Measurements from ENCODE around the gene SECTM1.

SECTM1 gene

DNA sequence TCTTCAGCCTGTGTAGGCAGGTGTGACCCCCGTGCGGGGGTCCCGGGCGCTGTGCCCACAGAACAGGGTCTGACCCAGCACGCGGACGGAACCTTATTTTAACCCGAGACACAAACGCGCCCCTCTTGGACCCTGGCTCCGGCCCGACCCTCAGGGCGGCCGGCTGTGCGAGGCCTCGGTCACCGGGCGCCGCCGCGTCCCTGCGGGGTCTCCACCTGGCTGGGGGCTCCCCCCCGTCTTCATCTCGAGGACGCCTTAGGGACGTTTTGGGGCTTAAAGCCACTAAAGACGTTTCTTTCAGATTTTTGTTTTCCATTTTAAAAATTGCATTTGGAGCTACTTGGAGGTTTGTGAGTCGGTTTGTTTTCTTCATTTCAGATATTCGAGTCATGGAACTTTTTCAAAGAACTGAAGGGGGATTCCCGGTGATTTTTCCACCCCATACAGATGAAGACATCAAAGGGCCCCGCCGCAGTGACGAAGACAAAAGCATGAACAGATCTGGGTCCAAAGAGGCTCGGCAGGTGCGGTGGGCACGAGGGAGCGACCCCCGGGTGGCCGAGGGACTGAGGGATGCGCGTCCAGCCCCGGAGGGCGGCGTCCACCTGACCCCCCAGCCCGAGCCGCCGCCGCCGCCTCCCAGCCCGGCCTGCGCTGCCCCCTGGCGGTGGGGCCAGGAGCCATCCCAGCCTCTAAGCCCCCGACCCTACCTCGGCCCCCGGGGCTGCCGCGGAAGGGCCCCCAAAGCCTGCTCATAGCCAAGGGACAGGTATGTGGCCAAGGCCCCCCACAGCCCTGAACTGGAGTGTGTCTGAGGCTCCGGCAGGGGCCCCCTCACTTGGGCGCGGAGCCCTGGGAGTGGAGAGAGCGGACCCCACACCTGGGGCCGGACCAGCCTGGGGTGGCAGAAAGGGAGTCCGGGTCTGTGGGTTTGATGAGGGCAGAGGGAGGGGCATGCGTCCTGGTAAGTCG is 12.3 kb downstream of the SECTM1 start:
- TF ChIP-seq, protein P1, sequence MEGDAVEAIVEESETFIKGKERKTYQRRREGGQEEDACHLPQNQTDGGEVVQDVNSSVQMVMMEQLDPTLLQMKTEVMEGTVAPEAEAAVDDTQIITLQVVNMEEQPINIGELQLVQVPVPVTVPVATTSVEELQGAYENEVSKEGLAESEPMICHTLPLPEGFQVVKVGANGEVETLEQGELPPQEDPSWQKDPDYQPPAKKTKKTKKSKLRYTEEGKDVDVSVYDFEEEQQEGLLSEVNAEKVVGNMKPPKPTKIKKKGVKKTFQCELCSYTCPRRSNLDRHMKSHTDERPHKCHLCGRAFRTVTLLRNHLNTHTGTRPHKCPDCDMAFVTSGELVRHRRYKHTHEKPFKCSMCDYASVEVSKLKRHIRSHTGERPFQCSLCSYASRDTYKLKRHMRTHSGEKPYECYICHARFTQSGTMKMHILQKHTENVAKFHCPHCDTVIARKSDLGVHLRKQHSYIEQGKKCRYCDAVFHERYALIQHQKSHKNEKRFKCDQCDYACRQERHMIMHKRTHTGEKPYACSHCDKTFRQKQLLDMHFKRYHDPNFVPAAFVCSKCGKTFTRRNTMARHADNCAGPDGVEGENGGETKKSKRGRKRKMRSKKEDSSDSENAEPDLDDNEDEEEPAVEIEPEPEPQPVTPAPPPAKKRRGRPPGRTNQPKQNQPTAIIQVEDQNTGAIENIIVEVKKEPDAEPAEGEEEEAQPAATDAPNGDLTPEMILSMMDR (IDR thresholded peaks at IDR 0.05; ENCODE audit: insufficient read depth, low read length, poor library complexity, severe bottlenecking): peak; percentile 58
- peak overlapping the region; percentile 46 for H3K4me3 ChIP-seq (replicated peaks; ENCODE audit: low read depth, low read length)
- peak; percentile 52 for DNase-seq (ENCODE audit: extremely low read depth, insufficient read length)
- H3K27me3 ChIP-seq (replicated peaks; ENCODE audit: control insufficient read depth, insufficient read depth, low read length): peaks cover 1% of the 10 kb centered on the region
- no peaks in the 10 kb centered on the region for H3K36me3 ChIP-seq (ENCODE audit: control insufficient read depth, insufficient read depth, low read length)

DNA sequence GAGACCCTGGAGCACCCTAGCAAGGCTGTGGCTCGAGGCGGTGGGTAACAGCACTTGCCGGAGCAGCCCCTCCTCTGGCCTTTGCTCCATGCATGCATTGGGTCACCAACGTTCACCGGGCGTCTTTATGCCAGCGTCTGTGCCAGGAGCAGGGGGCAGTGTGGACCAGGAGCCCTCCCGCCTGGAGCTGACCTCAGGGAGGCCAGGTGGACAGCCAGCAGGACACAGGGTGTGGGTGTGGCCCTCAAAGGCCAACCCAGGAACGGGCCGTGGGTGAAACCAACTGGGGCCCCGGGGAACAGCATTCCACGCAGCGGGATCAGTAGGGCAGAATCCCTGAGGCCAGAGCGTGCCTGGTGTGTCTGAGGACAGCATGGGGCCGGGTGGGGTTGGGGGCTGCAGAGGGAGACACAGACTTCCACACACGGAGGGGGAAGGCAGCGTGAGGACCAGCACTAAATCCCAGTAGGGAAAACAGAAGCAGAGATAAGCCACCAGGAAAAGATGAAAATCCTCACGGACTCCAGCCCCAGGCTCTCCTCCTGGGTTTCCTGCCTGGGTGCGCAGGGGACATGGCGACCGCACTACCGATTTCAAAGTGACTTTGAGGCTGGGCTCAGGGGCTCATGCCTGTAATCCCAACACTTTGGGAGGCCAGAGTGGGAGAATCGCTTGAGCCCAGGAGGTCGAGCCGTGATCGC is 13.3 kb downstream of the SECTM1 start:
- H3K36me3 ChIP-seq (ENCODE audit: control insufficient read depth, insufficient read depth, low read length): no peaks in the 10 kb centered on the region
- no peak overlapping the region for H3K4me3 ChIP-seq (replicated peaks; ENCODE audit: low read depth, low read length)
- no peak for DNase-seq (ENCODE audit: extremely low read depth, insufficient read length)
- TF ChIP-seq, protein P1 (IDR thresholded peaks at IDR 0.05; ENCODE audit: insufficient read depth, low read length, poor library complexity, severe bottlenecking): no peak
- H3K27me3 ChIP-seq (replicated peaks; ENCODE audit: control insufficient read depth, insufficient read depth, low read length): peaks cover 1% of the 10 kb centered on the region

DNA sequence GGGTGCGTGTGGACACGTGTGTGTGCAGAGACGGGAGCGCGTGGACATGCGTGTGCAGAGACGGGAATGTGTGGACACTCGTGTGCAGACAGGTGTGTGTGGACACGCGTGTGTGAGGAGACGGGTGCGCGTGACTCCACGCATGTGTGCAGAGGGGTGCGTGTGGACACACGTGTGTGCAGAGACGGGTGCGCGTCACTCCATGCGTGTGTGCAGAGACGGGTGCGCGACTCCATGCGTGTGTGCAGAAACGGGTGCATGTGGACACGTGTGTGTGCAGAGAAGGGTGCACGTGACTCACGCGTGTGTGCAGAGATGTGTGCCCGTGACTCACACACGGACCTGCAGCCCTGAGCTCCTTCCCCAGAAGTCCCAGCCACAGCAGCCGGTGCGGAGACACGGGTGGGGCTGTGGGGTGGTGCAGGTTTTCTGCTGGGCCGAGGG is 13.9 kb downstream of the SECTM1 start:
- DNase-seq (ENCODE audit: extremely low read depth, insufficient read length): no peak
- Histone ChIP-seq H3K4me3 (replicated peaks; ENCODE audit: low read depth, low read length) (no peak overlapping the region), H3K36me3 (ENCODE audit: control insufficient read depth, insufficient read depth, low read length) (no peaks in the 10 kb centered on the region), H3K27me3 (replicated peaks; ENCODE audit: control insufficient read depth, insufficient read depth, low read length) (no peaks in the 10 kb centered on the region; the same call in 1 of the 2 replicates)
- TF ChIP-seq, protein P1 (IDR thresholded peaks at IDR 0.05; ENCODE audit: insufficient read depth, low read length, poor library complexity, severe bottlenecking): no peak

DNA sequence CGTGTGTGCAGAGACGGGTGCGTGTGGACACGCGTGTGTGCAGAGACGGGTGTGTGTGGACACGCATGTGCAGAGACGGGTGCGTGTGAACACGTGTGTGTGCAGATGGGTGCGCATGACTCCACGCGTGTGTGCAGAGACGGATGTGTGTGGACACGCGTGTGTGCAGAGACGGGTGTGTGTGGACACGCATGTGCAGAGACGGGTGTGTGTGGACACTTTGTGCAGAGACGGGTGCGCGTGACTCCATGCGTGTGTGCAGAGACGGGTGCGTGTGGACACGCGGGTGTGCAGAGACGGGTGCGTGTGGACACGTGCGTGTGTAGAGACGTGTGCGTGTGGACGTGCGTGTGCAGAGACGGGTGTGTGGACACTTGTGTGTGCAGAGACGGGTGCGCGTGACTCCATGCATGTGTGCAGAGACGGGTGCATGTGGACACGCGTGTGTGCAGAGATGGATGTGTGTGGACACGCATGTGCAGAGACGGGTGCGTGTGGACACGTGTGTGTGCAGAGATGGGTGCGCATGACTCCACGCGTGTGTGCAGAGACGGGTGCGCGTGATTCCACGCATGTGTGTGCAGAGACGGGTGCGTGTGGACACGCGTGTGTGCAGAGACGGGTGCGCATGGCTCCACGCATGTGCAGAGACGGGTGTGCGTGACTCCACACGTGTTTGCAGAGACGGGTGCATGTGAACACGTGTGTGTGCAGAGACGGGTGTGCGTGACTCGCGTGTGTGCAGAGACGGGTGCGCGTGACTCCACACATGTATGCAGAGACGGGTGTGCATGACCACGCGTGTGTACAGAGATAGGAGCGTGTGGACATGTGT is 14.6 kb downstream of the SECTM1 start:
- TF ChIP-seq, protein P1 (IDR thresholded peaks at IDR 0.05; ENCODE audit: insufficient read depth, low read length, poor library complexity, severe bottlenecking): no peak
- Histone ChIP-seq H3K27me3 (replicated peaks; ENCODE audit: control insufficient read depth, insufficient read depth, low read length) (no peaks in the 10 kb centered on the region; the same call in 1 of the 2 replicates), H3K36me3 (ENCODE audit: control insufficient read depth, insufficient read depth, low read length) (no peaks in the 10 kb centered on the region), H3K4me3 (replicated peaks; ENCODE audit: low read depth, low read length) (no peak overlapping the region)
- no peak for DNase-seq (ENCODE audit: extremely low read depth, insufficient read length)

DNA sequence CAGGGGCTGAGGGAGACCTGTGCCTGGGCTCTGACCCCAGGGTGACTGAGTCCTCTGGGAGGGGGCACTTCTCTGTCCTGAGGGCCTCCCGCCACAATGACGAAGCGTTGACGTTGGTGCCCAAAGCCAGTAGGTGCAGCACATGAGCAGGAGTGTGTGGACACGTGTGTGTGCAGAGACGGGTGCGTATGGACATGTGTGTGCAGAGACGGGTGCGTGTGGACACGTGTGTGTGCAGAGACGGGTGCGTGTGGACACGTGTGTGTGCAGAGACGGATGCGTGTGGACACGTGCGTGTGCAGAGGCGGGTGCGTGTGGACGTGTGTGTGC is 15.4 kb downstream of the SECTM1 start:
- DNase-seq (ENCODE audit: extremely low read depth, insufficient read length): no peak
- TF ChIP-seq, protein P1 (IDR thresholded peaks at IDR 0.05; ENCODE audit: insufficient read depth, low read length, poor library complexity, severe bottlenecking): no peak
- no peaks in the 10 kb centered on the region for H3K36me3 ChIP-seq (ENCODE audit: control insufficient read depth, insufficient read depth, low read length)
- no peaks in the 10 kb centered on the region; the same call in 1 of the 2 replicates for H3K27me3 ChIP-seq (replicated peaks; ENCODE audit: control insufficient read depth, insufficient read depth, low read length)
- no peak overlapping the region for H3K4me3 ChIP-seq (replicated peaks; ENCODE audit: low read depth, low read length)

Measured in GM06990 (cell line).